UCSD-AML1 (cell line): ENCODE measurements around the gene DNAJC17.

Experiments used
- DNase-seq: peaks from one replicate; lab custom pipeline; 2025; ENCODE audit not compliant: unreplicated experiment; lab: John Stamatoyannopoulos, UW

Gene DNAJC17

DNA sequence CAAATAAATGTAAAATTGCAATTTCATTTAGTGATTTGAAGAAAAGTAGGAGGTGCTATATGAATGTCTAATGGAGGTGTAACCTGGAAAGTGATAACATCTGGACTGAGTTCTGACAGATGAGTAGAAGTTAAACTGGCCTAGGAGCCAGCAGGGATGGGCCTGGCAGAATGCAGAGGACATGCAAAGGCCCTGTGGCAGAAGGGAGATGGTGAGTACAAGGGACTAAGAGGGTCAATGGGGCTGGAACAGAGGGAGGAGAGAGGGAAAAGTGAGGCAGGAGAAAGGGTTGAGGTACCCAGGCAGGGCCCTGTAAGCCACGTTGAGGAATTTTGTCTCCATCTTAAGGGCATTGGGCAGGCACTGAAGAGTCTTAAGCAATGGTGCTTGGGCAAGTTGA, 24.6 kb upstream of the DNAJC17 start:
- no peak for DNase-seq

DNA sequence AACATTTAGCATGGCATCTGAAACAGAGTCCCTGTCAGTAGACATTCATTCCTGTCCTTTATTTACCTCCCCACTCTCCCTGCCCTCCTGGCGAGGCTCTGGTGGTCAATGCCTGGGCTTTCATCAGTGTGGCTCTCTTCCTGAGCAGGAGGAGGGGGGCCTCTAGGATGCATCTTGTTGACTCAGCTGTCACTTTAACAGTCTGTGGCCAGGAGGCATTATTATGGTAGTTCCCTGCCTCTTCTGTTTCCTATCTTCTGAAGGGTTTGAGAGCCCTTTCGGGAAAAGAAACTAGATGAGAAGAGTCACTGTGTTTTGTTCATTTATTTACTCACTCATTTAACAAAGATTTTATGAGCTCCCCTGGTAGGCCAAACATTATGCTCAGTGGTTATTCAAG, 23.6 kb upstream of the DNAJC17 start:
- no peak for DNase-seq

DNA sequence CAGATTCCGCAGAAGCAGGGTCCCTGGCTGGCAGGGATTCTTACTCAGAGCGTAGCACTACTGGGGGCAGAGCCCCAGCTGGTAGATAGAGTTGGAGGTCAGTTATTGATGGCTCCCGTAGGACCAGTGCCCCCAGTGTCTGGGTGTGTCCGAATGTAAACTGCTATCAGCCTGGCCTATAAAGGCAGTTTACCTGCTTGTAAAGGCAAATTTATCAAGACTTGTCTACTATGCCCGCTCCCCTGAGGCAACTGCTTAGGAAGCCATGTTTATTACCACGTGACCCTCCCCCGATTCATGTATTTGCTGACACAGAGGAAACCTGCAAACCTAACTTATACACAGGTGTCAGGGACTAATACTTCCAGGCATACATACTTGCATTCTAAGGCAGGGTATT, 21.8 kb upstream of the DNAJC17 start:
- DNase-seq = no peak

DNA sequence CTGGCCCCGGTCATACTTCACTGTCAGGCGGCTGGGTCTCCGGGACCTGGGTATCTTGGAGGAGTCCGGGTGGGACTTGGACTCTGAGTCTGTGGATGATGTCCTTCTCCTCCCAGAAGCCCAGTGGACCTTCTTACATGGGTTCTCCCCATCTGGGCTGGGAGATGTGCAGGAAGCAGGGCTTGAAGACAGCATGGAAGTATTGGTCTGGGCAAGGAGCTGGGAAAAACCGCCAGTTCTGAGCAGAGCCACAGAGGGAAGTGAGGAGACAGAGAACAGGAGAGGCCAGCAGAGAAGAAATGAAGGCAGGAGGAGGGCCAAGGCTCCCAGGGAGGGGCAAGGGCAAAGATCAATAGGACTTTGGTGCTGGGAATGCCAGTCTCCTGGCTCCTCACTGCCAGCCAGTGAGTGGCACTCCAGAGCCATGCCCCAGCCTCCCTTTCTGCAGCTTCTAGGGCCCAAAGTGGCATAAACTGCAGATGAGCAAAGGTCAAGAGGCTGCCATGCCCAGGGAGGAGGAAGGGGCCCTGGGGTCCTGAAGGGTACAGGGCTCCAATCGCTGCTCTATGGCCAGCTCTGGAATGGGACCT, 21.3 kb upstream of the DNAJC17 start, which contains the start of gene PPP1R14D:
TSS of gene PPP1R14D (minus strand) at position 262 of the 590 bp plus-strand sequence. CDS start at position 195, 67 bp downstream.
- no peak for DNase-seq

DNA sequence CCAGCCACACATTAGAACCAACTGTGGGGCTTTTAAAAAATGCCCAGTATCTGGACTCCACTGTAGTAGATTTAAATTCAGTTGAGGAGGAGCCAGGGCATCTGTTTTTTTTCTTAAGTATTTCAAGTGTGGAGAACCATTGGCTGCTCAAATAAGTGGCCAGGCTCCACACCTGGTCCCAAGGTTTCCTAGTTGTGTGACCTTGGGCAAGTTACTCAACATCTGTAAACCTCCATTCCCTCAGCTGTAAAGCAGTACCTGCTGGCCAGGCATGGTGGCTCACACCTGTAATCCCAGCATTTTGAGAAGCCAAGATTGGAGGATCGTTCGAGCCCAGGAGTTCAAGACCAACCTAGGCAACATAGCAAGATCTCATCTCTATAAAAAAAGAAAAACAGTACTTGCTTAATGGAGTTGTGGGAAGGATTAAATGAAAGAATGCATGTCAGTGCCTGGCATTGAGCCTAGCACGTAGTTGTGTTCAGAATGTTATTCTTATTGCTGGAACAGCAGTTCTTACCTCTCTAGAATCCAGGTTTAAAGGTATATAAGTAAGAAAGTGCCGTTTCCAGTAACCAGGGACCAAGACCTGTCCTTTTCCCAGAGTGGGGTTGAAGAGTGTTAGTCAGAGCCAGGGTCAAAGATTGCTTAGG, 19.3 kb upstream of the DNAJC17 start:
- DNase-seq = no peak

DNA sequence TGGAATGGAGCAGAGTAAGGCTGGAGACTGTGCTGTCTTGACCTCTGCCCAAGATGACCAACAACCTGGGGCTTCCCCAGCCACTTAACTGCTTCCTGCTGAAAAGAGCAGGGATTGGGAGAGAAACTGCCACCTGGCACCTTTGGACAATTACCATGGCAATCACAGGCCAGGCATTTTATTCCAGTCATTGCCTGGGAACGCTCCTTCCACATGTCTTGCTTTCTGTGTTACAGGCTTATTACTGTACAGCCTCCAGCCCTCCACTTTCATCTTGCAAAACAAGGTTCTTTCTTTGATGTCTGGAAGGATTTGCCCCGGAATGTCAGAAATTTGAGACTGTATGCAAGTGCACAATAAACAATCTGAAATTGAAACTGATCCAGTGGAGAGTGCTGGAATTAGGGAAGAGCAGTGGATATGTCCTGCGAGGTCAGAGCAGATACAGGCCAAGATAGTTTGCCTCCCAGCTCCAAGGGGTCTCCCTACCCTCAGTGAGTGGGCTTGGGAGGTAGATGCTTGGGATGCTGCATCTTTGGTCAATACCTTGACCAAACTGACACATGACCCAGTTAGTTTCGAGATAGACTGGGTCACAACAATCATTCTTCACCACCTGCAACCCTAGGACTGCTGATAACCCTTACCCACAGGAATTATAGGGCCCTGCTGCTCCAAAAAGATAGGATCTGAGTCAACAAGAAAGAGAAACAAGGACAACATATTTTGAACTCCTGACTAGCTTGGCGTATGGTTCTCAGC, 18.6 kb upstream of the DNAJC17 start:
- DNase-seq = no peak

DNA sequence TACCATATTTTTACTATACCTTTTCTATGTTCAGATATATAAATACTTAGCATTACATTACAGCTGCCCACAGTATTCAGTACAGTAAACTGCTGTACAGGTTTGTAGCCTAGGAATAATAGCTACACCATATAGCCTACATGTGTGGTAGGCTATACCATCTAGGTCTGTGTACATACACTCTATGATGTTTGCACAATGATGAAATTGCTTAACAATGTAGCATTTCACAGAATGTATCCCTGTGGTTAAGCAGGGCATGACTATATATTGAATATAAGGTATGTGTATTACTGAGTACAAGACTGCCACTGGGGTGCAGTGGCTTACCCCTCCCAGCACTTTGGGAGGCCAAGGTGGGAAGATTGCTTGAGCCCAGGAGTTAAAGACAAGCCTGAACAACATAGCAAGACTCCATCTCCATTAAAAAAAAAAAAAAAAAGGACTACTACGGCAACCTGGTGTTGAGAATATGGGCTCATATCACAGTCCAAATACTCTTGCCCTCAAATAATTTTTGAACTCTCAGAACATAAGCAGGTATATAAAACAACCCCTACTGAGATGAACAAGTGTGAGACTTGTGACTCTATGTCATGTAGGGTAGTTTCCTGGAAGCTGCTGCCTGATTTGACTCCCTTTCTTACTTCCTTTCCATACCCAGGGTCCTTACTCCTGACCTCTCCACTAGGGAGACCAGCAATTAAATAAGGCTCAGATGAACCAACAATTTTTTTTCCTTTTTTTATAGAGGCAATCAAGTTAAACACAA, 16.5 kb upstream of the DNAJC17 start:
- DNase-seq = no peak

DNA sequence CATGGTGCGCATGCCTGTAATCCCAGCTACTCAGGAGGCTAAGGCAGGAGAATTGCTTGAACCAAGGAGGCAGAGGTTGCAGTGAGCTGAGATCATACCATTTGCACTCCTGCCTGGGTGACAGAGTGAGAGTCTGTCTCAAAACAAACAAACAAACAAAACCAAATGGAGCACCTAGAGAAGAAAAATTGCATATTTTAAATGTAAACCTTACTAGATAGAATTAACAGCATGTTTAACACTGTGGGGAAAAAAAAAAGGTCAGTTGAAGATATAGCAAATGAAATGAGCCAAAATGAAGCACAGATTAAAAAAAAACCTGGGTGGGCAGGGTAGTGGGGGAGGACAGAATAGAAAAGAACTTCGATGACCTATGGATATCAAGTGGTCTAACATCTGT, 13.9 kb upstream of the DNAJC17 start:
- no peak for DNase-seq

DNA sequence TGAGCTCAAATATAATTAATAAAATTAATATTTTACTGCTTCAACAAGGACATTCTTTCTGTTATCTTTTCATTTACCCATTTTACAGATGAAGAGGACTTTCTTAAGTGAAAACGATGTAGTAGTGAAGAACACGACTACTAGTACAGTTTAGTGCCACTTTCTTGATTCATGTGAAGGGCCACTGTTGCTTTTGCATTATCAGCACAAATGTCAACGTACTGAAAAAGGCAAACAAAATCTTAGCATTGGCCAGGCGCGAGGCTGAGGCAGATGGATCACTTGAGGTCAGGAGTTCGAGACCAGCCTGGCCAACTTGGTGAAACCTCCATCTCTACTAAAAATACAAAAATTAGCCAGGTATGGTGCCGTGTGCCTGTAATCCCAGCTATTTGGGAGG, 11.8 kb upstream of the DNAJC17 start:
- no peak for DNase-seq

DNA sequence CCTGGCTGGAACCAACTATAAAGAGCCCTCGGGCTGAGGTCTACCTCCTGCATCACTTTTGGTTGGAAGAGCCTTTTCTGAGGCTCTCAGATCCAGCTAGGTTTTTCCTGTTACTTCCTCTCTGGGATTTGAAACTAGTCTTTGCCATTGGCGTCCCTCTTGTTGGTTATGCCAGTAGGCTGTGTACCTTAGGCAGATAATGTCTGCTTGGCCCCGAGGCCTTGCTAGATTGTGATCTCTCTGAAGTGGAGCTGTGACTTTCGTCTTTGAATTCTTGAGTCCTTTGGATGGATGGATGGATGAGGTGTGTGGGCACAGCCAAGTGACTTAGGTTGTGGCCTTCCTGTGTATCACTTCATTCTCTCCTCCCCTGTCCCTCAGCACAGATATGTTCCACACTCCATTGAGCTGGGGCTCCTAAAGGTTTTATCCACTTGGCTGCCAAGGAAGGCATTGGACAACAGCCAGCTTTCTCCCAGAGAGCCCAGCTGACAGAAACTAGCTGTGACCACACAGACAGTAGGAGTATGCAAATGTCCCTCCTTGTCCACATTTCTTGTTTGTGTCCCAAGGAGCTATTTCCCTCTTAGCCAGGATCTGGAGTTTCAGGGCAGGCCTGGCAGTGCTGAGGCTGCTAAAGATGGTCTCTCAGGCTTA, 7.9 kb upstream of the DNAJC17 start:
- no peak for DNase-seq

DNA sequence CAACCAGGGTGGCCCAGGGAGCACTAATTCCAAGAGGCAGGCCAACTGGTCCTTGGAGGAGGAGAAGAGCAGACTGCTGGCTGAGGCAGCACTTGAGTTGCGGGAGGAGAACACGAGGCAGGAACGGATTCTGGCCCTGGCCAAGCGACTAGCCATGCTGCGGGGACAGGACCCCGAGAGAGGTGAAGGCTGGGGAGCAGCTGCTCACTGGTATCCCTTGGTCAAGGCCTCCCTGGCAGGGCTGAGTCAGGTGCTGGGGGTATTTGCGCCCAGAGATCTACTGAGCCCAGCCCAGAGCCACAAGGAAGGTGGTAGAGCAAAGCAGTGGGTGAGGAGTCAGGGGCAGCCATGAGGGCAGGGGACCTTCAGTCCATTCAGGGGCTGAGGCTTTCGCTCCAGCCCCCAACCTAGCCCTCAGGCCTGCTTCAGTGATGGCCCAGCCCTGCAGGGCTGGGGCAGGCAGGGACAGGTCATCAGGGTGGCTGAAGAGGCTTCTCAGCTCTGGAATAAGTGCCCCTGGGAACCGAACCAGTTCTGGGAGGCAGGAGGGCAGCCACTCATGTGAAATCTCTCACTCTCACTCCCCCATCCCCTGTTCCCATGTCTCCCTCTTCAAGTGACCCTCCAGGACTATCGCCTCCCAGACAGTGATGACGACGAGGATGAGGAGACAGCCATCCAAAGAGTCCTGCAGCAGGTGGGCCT, 5.6 kb upstream of the DNAJC17 start:
- no peak for DNase-seq

DNA sequence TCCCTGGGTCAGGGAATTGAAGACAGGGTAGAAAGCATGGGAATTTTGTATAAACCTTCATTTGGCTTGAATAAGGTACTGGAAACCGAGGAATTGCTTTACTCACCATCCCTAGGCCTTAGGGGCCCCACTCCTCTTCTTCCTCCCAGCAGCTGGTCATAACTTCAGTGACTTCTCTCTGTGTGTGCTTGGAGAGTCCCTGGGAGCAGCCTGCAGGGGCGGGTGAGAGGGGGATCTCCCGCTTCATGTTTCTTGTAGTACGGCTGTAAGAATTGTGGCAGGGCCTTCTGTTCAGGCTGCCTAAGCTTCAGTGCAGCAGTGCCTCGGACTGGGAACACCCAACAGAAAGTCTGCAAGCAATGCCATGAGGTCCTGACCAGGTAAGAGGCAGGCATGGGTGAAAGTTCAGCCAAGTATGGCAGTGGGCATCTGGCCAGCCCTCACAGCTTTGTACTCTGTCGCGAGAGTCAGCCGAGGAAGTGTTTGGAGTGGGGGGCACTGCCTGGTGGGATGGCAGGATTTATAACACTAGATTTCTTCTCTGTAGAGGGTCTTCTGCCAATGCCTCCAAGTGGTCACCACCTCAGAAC, 1.7 kb upstream of the DNAJC17 start:
- DNase-seq = no peak

DNA sequence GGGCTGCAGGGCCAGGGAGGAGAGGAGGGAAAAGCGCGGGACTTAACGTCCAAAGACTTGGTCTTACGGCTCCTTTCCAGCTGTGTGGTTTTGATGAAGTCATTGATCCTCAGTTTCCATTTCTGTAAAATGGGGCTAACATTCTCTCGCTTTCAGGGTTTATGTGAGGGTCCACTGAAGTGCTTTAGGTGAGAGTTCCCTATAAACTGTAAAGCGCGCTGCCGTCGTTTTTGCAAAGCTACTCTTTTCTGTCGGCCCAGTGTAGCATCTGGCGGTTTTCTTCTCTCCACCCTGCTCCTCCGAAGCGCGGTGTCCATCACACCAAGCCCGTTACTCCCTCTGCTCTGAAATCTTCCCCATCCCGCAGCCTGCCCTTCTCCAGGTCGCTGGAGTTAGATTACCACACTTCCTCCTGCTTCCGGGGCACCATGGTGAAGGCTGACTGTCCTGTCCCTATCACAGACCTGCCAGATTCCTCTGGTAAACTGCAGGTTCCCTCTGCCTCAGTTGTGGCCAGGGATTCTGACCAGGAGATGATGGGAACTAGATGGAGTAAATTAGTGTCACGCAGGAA, 702 bp upstream of the DNAJC17 start:
- DNase-seq = peak; percentile 27

DNA sequence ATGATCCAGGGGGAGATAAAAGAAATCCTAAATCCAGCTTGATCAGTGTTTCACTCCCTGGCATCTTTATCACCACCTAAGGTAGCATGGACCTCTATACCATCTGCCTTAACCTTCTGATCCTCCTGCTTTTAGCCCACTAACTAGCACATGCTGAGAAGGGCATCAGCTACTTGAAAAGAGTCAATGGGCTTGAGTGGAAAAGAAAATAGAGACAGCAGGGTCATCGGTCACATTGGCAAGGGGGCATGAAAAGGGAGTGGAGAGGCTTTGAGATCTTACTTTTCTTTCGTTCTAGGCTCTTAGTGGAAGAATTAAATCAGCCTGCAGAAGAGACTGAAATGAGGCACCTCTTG, 623 bp downstream of the DNAJC17 start:
- no peak for DNase-seq

DNA sequence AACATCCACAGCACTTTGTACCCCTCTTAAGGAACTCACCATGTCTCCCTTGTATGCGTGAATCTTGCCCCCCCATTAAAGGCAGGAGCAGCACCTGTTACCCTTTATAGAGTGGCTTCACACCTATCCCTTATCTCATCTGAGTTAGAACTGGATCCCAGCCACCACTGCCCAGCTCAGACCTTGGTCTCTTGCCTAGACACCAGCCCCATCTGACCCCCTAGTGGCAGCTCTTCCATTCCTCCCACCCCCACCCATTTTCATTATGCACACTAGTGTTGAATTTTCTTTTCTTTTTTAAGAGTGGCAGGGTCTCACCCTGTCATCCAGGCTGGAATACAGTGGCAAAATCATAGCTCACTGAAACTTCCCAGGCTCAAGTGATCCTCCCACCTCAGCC, 3.6 kb downstream of the DNAJC17 start:
- no peak for DNase-seq

DNA sequence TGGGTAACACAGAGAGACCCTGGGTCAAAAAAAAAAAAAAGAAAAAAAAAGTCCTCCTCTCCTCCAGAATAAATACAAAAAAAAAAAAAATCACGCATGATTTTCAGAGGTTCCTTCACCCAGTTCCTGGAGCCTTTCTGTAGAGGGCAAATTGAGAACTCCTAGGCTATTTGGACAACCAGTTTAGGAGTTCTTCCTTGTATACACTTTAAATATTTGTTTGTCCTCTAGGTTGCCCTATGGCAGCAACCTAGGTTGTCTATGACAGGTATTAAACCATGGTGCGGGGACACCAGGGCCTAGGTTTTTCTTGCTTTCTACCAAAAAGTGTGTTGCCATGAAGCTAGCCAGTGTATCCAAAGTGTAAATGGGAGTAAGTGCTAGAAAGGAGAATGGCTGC, 4.2 kb downstream of the DNAJC17 start:
- no peak for DNase-seq

DNA sequence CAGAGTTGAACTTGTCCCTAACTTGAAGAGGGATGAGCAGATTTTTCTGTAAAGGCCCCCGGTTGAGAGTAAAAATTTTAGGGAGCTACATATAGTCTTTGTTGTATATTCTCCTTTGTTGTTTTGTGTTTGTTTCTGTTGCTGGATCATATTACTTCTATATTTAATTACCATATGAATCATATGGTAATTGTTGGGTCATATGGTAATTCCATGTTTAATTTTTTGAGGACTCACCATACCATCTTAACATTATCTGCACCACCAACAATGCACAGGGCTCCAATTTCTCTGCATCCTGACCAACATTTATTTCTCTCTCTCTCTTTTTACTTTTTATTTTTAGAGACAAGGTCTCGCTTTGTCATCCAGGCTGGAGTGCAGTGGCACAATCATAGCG, 7.8 kb downstream of the DNAJC17 start:
- DNase-seq = no peak

DNA sequence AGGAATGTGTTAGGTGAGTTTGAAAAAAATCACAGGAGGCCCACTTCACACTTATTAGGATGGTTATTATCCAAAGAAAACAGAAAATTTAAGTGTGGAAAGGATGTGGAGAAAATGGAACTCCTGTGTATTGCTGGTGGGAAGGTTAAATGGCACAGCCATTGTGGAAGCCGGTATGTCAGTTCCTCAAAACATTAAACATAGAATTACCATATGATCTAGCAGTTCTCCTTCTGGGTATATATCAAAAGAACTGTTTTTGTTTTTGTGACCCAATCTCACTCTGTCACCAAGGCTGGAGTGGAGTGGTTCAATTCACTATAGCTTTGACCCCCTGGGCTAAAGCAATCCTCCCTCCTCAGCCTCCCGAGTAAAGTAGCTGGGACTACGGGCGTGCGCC, 10.8 kb downstream of the DNAJC17 start:
- no peak for DNase-seq

DNA sequence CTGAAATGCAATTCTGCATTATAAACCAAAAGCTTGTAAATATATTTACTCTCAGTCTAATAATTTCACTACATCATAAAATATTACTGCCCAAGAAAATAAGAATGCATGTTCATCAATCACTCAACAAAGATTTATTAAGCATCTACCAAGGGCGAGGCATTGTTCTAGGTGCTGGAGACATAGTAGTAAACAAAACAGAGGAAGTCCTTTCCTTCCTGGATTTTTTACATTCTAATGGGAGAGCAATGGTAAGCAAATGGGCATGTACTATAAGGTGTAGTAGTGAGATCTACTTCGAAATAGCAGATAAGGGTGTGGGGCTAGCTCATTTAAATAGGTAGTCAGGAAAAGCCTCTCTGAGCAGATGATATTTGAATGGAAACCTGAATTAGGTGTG, 11.2 kb downstream of the DNAJC17 start:
- no peak for DNase-seq
